Activated CD4-positive, alpha-beta T cell treated with anti-CD3 and anti-CD28 coated beads for 1 hour (primary cell): Measurements from ENCODE around the gene IDS.
"Not testable (repeated sequence)": the region's sequence is repeated elsewhere in the genome, so short reads cannot be mapped to it uniquely, and the experiment has no call there.

Source experiments
- DNase-seq: peaks from one replicate; pipeline ENCODE4 v3.0.0-alpha.2; 2020

The IDS gene

DNA sequence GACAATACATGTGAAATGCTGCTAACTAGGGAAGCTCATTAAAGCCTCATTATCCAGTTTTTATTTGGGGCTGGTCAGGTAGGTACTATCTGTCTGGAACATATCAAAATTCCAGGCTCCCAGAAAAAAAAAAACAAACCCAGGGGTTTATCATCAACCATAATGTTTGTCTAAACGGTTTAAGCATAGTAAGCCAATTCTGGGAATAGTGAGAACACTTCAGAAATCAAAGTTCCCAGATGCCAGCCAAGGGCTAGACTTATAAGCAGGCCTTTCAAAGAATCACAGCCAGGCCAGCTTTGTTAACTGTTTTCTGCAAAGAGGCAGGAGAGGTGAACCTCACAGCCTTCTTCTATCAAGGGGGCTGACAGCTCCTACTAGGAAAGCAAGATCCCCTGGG, 8.1 kb downstream of the IDS start:
- DNase-seq: no peak

DNA sequence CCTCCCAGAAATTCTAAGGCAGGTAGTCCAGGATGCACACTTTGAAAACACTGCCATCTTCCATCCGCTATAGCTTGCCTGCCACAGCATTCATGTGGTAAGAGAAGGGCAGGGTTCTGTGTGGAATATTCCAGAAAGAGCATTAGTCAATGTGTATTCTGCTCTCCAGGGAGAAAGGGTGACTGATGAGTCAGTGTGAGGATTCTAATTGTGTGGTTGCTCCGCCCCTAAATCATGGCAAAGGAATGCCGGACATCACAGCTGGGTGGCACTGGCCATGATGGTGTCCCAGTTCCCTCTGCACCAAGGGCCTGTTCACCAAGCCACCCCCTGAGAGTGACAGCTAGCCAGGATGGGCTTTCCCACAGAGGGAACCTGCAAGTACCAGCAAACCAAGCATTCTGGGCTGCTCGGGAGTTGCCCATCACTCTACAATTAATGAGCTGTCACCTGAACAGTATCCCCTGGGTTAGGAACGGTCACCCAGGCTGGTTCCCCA, 9.5 kb downstream of the IDS start:
- DNase-seq: no peak

DNA sequence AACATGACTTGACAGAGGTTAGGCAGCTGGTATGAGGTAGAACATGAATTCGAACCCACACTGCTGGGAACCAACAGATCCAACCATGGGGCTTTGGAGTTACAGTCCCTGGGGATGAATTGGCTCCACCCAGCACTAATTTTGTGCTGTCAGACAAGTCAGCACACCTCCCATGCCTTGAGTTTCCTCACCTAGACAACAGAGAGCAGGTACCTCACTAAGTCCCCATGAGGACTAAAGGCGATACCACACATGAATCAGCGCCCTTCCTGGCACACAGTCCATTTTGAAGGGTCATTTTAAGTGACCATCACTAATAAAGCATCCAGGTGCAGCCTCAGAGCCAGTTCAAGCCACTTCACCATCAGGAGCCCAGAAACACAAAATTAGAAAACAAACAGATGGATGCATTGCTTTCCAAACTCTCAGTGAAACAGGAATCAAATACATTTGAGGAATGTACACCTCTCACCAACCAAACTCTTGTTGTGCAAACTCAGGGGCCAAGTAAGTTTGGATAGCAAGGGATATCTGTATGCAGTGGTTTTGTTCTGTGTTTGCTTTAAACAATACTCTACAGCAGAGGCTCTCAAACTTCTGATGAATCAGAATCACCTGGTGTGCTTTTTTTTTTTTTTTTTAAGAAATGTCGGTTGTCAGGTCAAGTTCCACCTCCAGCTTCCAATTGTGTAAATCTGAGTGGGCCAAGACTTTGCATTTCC, 10.1 kb downstream of the IDS start:
- DNase-seq: no peak

DNA sequence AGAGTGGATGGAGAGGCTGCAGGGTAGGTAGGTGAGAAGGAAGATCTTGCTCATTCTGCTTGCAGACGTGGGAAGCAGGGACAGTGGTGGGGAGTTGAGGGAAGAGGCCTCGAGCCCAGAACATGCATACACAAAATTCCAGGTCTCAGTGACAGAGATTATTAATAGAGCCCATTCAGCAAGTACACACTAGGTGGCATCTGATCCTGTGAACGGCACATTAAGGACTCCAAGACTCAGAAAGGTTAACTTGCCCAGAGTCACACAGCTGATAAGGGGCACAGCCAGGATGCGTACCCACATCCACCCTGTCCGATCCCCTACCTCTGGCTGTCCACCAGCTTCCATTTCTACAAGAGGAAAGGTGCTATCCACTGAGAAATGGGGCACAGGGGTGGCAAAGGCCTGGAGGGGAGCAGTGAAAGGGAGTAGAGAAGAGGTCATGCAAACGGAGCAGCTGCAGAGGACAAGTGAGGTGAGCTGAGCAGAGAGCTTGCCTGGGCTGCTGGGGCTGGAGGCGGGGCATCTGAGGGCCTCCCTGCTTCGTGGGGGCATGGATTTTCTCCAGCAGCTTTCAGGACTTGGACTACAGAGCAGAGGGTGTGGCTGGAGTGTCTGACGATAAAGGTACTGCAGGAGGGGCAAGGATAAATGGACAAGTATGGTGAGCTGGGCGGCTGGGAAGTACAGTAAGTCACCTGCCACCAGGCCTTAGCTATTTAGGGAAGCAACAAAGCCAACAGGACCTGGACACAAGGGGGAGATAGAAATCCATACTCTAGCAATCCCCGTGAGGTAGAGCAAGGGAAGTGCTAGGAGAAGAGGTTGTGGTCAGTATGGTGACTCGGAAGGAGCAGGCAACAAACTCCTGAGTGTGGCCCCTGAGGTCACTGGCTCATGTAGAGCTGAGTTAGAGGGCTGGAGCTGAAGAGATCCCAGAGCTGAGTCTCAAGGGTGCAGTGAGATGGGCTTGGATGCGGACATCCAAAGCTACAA, 11.2 kb downstream of the IDS start:
- no peak for DNase-seq

DNA sequence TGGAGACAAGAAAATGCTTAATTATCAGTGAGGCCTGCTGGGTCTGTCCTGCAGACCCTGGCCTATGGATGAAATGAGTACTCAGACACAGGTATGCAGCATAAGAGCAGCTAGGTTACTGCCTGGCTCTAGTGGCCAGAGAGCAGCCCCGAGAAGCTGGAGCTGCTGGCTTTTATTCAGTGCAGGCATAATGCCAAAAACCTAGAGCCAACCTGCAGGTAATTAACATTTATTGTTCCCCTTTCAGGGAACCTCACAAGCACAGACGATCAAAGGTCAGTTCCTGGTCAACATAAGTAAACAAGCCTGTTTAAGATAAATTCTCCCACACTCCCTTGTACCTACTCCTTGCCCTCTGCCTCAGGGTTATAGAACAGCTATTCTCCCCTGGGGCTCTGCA, 13.3 kb downstream of the IDS start:
- DNase-seq: no peak

DNA sequence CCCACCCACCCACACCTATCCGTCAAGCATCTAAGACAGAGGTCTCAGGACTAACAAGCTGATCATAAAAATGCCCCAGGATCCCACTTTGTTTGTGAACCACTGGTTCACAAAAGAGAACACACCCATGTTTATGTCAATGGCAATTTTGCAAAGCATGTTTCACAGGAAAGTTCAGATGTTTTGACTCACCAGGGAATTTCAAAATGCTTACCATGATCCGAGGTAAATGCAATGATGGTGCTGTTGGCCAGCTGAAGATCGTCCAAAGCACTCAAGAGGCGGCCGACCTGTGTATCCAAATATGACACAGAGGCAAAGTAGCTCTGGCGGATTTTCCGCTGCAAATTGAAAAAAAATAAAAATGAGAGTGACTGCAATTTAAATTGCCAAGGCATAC, 15.0 kb downstream of the IDS start:
- DNase-seq: no peak

DNA sequence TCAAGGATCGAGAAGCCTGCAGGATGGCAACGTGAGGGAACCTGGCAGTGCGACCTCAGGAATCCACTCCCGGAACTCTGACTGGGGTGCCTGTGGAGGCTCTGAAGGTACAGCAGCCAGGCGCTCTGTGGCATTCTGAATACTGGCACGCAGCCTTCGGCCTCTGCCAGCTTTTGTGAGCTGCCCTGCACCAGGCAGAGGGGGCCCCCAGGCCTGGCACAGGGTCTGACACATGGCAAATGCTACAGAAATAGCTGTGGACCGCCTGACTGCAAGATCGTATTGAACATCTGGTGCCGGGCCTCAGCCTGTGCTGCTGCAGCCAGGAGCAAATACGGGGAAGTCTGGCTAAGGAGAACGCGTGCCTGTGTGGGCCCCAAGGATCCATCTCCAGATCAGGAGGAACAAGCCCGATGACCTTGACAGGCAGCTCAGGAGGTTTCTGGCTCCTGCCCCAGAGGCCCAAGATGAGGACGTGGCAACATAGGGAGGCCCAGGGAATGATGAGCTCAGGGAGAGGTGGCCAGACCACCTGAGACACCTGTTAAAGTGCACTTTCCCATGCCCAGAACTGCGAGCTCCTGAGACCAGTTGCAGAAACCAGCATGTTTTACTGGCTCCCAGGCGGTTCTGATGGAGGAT, 16.6 kb downstream of the IDS start:
- DNase-seq: not testable (repeated sequence)

DNA sequence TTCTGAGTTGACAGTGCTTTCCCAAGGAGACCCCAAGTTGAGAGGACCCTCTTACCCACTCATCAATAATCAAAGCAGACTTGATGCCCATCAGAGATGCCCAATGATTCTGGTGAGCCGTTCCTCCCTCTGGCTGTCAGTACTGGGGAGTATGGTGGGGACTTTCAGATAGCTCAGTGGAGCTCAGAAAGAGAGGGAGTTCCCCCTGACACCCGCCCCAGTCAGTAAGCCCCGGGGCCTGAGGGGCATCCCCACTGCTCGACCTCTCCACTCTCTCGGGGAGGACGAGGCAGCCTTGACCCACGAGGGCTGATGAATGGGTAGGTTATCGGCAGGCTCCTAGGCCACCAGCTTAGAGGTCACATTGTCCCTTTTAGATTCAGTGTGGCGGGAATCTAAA, 17.1 kb downstream of the IDS start:
- not testable (repeated sequence) for DNase-seq

DNA sequence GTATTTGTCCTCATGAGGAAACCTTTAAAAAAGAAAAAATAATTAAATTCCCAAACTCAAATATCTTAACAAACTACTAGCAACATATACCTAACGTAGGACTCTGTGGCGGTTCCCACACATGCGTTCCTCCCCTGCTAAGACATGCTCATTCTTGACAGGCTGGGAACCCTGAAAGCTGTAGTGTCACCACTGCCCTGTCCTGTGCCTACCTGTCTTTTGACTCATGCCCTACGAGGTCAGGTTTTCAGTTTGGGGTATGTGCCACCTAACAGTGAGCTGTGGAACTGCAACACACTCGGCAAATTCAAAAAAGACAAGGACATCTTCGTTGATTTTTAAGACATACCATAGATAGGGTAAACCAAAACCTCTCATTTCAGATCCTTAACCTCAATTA, 17.8 kb downstream of the IDS start:
- DNase-seq: no peak

DNA sequence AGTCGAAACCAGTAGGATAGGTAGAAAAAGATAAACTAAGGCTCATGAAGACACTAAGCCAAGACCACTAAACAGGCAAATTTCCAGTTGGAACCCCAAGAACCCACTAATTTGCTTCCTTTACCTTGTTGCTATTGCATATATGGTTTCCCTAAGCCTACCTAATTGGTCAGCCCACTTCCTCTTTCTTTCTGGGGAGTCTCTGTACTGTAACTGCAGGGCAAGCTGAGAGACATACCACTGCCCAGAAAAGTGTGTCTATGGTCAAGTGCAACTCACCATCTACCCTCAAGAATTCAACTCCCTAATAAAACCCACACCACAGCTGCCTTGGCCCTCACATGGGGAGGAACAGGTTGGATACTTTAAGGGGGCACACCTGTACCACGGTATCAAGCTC, 28.6 kb downstream of the IDS start:
- DNase-seq: no peak

DNA sequence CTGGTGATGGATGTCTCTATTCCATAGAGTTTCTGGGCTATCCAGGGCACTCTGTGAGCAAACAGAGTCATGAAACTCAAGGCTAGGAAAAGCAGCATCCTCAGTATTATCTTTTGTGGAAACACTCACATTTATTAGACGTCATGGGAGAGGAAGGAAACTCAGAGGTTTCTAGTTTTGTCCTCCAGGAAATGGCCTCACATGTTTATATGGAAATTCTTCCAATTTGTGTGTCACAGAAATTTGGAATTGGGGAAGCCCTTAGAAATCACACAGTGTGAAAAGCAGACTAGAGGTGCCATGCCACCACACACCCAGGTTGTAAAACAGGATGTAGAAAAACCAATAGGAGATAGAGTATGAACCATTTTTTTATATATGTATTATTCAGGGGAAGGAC, 31.1 kb downstream of the IDS start:
- no peak for DNase-seq

DNA sequence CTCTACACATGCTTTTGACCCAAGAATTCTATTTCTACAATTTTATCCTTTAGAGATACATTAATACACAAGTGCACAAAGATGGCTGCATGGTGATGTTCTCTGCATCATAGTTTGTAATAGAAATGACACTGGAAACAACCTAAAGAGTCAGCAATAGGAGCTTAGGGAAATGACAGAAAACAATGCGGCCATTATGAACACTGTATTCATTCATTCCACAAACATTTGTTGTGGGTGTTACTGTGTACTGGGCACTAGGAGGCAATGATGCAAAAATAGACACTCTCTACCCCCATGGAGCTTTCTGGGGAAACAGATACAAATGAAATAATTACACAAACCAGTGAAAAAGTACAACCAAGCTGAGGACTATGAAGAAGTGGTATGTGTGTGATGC, 32.0 kb downstream of the IDS start:
- no peak for DNase-seq

DNA sequence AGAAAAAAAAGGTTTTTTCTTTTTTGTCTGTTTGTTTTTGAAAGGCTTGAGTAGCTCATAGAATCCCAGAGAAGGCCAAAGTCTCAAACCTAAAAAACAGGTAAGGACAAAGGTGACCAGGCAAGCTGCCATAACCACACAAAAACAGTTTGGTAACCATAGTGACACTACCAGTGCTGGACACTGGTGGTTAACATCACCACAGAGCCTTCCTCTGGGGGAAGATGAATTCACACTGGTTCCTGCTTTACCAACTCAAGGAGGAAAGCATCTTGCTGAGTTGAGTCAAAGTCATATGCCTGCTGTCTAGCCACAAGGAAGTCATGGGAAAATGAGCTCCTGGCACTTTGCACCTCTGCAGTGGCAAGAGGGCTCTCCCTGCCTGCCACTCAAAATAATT, 32.5 kb downstream of the IDS start:
- no peak for DNase-seq

DNA sequence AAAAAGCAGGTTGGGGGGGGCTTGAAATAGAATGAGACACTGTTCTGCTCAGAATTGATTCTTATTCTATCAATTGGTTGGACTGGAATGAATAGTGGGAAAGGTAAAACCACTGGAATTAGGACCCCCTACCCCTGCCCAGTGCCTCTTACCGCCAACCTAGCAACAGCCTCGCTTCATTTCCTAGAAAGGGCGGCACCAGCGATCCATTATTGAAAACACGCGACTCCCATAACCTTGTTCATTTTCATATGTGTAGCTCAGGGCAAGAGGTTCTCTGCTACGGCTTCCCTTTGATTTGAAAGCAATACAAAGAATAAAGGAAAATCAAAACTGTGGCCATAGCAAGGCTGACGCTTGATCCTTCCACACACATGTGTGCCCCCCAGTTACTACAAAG, 33.7 kb downstream of the IDS start:
- DNase-seq: no peak

DNA sequence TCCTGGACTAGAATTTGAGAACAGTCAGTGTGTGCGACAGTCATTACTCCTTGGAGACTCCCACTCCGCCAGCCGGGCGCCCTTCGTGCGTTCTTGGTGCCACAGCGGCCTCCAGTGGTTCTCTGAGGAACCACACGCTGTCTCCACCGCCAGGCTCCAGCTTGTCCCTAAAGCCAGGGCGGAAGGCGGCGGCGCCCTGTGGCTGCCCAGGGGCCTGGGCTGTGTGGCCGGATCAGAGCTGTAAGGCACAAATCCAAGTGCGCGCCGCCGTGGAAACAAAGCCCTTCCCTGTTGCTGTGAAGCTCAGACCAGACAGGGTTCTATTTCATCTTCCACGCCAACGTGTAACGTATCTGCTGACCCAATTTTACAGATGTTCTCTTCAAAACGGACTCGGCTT, 34.2 kb downstream of the IDS start:
- DNase-seq: peak; percentile 28

DNA sequence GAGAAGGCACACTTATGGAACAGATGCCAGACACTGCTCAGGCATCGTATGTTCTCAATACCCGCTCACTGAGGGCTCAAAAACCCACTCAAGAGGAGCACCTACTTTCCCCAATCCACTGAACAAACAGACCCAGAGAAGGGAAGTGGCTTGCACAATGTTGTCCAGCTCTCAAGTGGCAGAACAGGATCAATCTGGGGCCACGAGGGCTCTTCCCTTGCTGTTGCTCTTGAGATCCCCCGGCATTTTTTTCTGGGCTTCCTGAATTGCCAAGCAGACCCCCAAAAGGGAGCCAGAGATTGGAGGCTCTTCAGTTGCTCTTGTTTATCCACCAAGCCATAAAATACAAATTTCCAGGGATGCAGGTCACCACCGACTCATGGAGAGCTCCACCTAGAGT, 35.7 kb downstream of the IDS start:
- DNase-seq: no peak

DNA sequence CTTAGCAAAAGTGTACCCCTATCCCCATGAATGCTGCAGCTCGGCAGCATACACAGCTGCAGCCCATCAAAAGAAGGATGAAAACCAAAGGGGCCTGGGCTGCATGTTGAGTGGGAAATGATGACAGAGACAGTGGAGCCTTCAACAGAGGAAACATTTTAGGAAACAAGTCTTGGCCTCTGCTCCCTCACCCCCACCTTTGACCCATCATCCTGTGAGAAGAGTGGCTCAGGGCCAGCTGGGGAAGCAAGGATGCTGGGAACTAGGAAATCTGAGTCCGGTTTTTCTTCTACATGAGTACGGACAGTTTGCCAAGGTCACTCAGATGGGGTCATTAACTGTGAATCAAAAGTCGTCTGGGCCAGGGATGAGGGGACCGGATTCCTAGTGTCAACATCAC, 37.2 kb downstream of the IDS start:
- DNase-seq: no peak

DNA sequence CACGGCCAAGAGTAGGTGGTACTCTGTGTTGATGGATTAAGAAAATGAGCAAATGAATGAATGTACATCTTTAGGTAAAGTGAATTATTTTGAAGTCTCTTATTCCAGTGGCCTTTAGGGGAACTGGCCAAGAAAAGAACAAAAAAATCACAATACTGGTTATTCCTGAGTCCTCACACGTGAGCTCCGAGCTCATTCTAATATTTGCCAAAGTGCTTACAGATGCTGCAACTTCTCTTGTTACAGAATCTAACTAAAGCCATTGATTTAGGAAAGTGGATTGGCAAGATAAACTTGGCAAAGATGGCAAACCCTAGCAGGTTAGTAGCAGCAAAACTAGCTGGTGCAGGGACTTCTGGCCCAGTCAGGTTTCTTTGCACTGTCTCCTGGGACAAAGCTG, 37.6 kb downstream of the IDS start:
- DNase-seq: no peak

DNA sequence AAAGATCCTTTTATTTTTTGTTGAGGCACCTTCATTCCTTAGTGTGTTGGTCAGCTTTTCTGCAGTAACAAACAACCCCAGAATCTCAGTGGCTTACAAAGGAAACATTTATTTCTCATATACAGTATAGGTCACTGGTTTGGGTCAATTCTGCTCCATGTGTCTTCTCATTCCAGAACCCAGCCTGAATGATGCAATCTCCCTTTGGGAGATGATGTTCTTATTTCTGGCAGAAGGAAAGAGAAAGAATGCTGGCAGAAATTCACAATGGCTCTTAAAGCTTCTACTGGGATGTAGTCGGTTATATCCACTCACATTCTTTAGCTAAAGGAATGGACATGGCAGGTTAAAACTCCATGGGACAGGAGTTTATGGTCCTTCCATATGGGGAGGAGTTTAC, 42.3 kb downstream of the IDS start:
- no peak for DNase-seq

DNA sequence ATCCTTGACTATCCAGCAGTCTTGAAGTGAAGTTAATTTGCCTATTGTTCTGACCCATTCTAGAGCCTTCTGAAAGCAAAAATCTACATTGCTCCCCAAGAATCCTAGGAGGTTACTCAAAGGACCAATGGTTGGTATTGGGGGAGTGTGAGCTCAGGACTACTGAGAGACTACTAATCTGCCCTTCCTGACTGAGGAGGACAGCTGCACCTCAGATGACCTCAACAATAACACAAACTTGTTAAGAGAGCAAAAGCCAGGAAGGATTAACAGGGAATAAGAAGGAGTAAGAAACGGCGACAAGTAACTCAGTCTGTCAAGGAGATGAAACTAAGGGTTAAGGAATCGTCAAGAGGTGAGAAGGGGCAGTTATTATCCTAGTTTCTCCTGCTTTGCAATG, 43.4 kb downstream of the IDS start:
- DNase-seq: no peak

DNA sequence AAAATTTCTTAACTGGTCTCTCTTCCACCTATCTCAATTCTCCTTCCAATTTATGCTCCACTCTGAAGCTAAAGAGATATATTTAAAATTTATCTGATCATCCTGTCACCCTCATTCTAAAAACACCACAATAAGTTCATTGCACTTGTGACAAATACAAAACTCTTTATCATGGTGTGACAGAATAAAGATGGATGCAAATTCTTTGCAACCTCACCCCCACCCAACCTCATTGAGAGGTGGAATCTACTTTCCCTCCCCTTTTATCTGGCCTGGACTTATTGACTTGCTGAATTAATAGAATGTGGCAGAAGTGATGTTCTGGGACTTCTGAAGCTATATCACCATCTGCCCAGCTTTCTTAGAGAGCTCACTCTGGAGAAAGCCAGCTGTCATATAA, 46.5 kb downstream of the IDS start:
- no peak for DNase-seq

DNA sequence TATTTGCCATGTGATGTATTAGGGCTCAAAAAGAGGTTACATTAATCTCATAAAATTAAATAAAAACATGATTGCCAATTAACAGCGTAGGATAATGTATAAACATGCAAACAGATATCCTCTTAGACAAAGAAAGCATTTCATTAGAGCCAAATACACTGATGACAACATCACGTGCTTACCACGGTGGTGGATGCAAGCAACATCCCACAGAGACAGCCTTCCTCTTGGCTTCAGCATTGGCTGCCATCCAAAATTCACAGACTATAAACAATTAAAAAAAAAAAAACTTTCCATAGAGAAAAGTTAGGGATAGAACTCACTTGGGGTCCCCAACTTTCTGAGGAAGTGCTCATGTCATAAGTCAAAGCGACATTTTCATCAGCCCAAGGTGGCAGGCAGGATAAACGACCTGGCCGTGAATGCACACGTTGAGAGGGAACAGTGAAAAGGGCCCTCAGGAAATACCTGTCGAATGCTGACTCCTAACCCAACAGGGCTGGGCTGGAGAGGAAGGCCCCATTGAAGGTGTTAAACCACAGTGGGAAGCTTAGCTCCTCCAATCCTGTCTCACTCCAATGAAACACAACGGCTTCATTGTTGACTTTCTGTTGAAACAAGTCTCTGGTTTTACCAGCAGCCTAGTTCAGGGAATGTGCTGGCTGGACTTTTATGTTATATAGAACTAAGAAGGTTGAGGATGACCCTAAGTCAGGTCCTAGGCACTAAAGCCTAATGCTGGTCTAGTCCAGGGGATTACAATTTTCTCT, 48.4 kb downstream of the IDS start:
- DNase-seq: no peak

DNA sequence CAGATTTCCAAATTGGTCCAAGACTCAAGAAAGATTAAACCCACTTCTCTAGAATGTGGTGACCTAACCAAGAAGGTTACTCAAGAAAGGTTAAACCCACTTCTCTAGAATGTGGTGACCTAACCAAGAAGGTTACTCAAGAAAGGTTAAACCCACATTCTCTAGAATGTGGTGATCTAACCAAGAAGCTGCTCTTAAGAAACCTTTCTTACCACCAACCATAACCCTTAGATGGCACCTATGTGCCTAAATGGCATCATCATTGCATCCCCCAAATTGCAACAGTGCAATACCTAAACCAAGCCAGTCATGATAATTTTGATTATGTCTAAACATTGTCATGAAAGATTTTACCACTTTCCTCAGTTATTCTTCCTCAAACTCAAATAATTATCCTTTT, 49.2 kb downstream of the IDS start:
- no peak for DNase-seq
